HG02938 (cell line): ENCODE results near the gene SPACA5B.
"Not testable (repeated sequence)": the region's sequence is repeated elsewhere in the genome, so short reads cannot be mapped to it uniquely, and the experiment has no call there.

ENCODE experiments used
- ATAC-seq: cut with Tn5 transposase; IDR thresholded peaks from one replicate; pipeline ENCODE4 v1.9.1; 2021; ENCODE audit warnings: mild to moderate bottlenecking, moderate library complexity; ENCODE audit not compliant: unreplicated experiment

The SPACA5B gene

DNA sequence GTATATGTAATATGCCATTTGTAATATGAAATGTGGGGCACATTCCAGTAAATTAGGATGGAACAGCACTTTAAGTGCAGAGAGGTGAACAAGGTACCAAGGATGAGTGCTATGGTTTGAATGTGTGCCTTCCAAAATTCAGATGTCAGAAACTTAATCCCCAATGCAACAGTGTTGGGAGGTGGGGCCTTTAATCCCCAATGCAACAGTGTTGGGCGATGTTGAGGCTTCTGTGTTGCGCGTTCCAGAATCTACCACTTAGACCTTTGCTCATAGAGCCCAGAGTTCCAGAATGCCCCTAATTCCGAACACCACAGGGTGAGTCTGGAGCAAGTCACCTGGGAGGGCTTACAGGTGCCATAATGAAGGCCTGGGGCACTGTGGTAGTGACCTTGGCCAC lies at the start of gene SPACA5B:
Gene SPACA5B, plus strand, starts transcription at position 301 of the 400 bp plus-strand sequence. Its CDS starts 62 bp downstream, at position 363.
- not testable (repeated sequence) for ATAC-seq

- ATAC-seq = peak; percentile 52
Observed at GRCh38 chrX:48083212-48083611, 47.2 kb upstream of the SPACA5B start.

DNA sequence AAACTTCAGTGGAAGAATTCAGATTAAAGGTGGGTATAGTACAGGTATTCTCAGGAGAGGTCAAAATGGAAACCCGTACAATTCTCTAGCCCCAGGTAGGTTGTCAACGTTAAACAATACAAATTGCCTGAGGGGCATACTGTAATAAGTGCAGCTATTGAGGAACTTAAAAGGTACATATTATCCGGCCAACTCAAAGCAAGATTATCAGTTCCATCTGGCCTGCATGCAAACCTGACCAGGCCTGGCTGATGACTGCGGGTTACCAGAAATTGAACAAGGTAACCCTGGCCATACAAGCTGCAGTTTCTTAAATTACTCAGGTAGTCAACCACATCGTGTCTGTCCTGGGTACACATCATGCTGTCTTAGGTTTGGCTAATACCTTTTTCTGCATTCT lies 46.7 kb upstream of the SPACA5B start:
- ATAC-seq = no peak

DNA sequence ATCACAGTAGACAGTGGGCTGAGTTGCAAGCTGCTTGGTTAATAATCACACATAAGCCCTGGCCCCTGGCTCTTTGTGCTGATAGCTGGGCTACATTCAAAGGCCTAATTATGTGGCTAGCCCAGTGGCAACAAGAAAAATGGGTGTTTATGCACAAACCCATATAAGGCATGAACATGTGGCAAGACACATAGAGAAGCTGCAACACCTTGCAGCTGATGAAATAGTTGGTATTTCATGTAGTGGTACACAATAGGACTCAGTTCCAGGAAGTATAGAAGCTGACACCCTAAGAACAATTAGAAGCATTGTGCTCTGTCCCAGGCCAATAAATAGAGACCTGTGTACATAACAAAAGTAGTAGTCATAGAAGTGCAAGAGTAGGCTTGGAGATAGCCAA lies 44.3 kb upstream of the SPACA5B start:
- no peak for ATAC-seq

DNA sequence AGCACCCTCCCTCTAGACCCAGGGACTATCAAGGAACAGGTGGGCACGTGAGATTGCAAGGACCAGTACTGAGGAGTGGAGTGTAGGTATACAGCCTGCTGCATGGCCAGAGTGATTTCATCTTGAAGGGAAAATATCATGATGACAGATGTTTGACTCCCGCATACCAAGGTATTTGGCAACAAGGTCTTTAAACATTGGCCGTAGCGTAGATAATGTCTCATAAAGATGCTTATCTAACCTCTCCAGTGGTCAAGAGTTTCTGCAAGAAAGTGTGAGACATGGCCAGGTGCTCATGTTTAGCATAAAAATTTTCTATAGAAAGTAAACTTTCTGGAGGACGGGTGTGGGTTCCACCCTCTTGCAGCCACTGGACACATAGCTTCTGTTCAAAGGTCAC lies 40.3 kb upstream of the SPACA5B start:
- no peak for ATAC-seq

DNA sequence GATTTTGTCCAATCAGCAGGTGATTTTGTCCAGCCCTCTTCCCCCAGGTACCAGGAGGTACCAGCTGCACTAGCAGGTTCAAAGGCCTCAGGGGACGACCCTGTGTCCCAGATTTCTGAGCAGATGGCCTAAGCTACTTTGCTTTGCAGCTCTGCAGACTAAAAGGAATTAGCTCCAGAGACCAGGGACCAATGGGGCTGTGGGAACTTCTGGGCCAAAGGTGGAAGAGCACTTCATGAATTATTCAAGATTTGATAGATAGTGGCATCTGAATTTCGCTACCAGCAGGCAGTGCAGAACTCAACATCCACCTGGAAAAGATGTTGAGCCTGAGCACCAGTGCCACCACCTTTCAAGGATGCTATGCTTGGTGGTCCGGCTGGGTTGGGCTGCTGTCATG lies 37.9 kb upstream of the SPACA5B start:
- not testable (repeated sequence) for ATAC-seq

GRCh38 chrX:48101443-48101842 lies 29.0 kb upstream of the SPACA5B start:
- no peak for ATAC-seq

- ATAC-seq = no peak
Observed at GRCh38 chrX:48102874-48103374, 27.5 kb upstream of the SPACA5B start.

- ATAC-seq = no peak
Observed at GRCh38 chrX:48107717-48108116, 22.7 kb upstream of the SPACA5B start.

DNA sequence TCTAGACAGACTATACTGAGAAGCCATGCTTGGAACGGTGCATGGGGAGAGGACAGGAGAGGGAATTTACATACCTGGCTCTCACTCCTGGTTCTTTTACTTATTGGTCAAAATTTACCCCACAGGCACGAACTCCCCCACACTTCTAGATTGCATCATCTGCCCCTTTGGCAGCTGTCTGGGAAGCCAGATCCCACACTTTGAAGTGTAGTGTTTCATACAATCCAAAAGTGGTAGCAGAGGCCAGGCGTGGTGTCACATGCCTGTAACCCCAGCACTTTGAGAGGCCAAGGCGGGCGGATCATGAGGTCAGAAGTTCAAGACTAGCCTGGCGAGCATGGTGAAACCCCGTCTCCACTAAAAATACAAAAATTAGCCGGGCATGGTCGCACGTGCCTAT lies 5.1 kb upstream of the SPACA5B start:
- ATAC-seq = not testable (repeated sequence)

GRCh38 chrX:48132308-48132844 lies 1.9 kb downstream of the SPACA5B start:
- not testable (repeated sequence) for ATAC-seq

DNA sequence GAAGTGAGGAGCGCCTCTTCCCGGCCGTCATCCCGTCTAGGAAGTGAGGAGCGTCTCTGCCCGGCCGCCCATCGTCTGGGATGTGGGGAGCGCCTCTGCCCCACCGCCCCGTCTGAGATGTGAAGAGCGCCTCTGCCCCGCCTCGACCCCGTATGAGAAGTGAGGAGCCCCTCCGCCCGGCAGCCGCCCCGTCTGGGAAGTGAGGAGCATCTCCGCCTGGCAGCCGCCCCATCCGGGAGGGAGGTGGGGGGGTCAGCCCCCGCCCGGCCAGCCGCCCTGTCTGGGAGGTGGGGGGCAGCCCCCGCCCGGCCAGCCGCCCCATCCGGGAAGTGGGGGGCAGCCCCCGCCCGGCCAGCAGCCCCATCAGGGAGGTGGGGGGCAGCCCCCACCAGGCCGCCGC lies 8.7 kb downstream of the SPACA5B start:
- not testable (repeated sequence) for ATAC-seq

- not testable (repeated sequence) for ATAC-seq
Observed at GRCh38 chrX:48141810-48142508, 11.5 kb downstream of the SPACA5B start.

- ATAC-seq = not testable (repeated sequence)
Observed at GRCh38 chrX:48142697-48143096, 12.3 kb downstream of the SPACA5B start.

- ATAC-seq = no peak
Observed at GRCh38 chrX:48153769-48154168, 23.3 kb downstream of the SPACA5B start.

- no peak for ATAC-seq
Observed at GRCh38 chrX:48154796-48155195, 24.4 kb downstream of the SPACA5B start.

- no peak for ATAC-seq
Observed at GRCh38 chrX:48156014-48156413, 25.6 kb downstream of the SPACA5B start.

DNA sequence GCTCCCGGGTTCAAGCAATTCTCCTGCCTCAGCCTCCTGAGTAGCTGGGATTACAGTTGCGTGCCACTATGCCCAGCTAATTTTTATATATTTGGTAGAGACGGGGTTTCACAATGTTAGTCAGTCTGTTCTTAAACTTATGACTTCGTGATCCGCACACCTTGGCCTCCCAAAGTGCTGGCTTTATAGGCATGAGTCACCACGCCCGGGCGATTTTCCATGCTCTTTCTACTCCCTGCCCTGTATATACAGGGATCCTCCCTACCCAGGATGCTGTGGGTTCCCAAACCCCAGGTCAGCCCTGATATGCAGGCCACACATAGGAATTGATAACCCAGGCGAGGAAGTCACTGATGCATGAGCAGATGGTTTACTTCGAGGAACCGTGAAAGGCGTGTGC lies 34.8 kb downstream of the SPACA5B start:
- no peak for ATAC-seq

GRCh38 chrX:48166322-48166721 lies 35.9 kb downstream of the SPACA5B start:
- ATAC-seq = not testable (repeated sequence)

- no peak for ATAC-seq
Observed at GRCh38 chrX:48179691-48180090, 49.3 kb downstream of the SPACA5B start.

GRCh38 chrX:48180811-48181210 lies 50.4 kb downstream of the SPACA5B start:
- ATAC-seq = no peak

- not testable (repeated sequence) for ATAC-seq
Observed at GRCh38 chrX:48181882-48182281, 51.5 kb downstream of the SPACA5B start.
